Neuron (in vitro differentiated cells): Measurements from ENCODE around the gene ATP6V0A4.
"Not testable (repeated sequence)": the region's sequence is repeated elsewhere in the genome, so short reads cannot be mapped to it uniquely, and the experiment has no call there.

ENCODE experiments used
- H2AFZ ChIP-seq: one replicate; pipeline ENCODE4 v1.6.1; 2013; ENCODE audit warnings: low read depth, mild to moderate bottlenecking, inconsistent platforms, low read length, moderate library complexity
- H3K27me3 ChIP-seq: one replicate; pipeline ENCODE4 v1.6.1; 2013; ENCODE audit warnings: low read length; ENCODE audit not compliant: insufficient read depth
- H3K36me3 ChIP-seq: one replicate; pipeline ENCODE4 v1.6.1; 2013; ENCODE audit warnings: low read length; ENCODE audit not compliant: insufficient read depth
- H3K4me1 ChIP-seq: one replicate; pipeline ENCODE4 v1.6.1; 2013; ENCODE audit warnings: low read length; ENCODE audit not compliant: insufficient read depth
- H3K4me3 ChIP-seq: 2 replicates; pipeline ENCODE4 v1.5.1; 2013; ENCODE audit warnings: mild to moderate bottlenecking, low read length, moderate library complexity
- H3K9me3 ChIP-seq: one replicate; pipeline ENCODE4 v1.6.1; 2013; ENCODE audit warnings: low read length

Gene ATP6V0A4

GRCh38 chr7:138700857-138701536 lies 97.0 kb downstream of the ATP6V0A4 start, which contains the start of gene SVOPL:
SVOPL (minus strand) TSS chr7:138701362; CDS start chr7:138679045, 22,317 bp downstream.
- Histone ChIP-seq H3K4me3 (no peak within 1 kb of the TSS), H3K4me1 (no peaks in the 10 kb centered on the region), H2AFZ (no peak within 1 kb of the TSS), H3K36me3 (no peaks in the 10 kb centered on the region), H3K27me3 (no peaks in the 10 kb centered on the region), H3K9me3 (no peaks in the 10 kb centered on the region)

- H2AFZ ChIP-seq: no peak overlapping the region
- H3K27me3 ChIP-seq: no peaks in the 10 kb centered on the region
- H3K9me3 ChIP-seq: no peaks in the 10 kb centered on the region
- no peaks in the 10 kb centered on the region for H3K36me3 ChIP-seq
- no peak overlapping the region for H3K4me3 ChIP-seq
- H3K4me1 ChIP-seq: no peaks in the 10 kb centered on the region
These were observed 98.3 kb downstream of the ATP6V0A4 start for GRCh38 chr7:138699661-138700060.

DNA sequence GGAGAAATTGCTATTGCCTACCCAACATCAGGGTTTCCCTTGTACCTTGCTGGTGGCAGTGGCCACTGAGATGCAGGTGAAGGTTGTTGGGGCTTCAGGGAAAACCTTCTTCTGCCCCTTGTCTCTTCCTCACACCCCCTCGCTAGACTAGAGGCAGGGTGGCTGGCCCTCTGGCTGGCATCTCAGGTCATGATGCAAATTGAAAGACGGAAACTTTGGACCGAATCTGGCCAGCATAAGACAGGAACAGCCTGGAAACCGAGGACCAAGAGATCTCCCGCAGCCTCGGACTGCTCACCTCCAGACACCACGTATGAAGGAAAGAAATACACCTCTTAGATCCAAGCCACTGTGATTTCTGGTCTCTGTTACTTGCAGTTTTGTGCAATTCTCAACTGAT lies 99.7 kb downstream of the ATP6V0A4 start:
- no peaks in the 10 kb centered on the region for H3K27me3 ChIP-seq
- no peaks in the 10 kb centered on the region for H3K36me3 ChIP-seq
- H3K9me3 ChIP-seq: no peaks in the 10 kb centered on the region
- H3K4me3 ChIP-seq: no peak overlapping the region
- H2AFZ ChIP-seq: no peak overlapping the region
- H3K4me1 ChIP-seq: no peaks in the 10 kb centered on the region

DNA sequence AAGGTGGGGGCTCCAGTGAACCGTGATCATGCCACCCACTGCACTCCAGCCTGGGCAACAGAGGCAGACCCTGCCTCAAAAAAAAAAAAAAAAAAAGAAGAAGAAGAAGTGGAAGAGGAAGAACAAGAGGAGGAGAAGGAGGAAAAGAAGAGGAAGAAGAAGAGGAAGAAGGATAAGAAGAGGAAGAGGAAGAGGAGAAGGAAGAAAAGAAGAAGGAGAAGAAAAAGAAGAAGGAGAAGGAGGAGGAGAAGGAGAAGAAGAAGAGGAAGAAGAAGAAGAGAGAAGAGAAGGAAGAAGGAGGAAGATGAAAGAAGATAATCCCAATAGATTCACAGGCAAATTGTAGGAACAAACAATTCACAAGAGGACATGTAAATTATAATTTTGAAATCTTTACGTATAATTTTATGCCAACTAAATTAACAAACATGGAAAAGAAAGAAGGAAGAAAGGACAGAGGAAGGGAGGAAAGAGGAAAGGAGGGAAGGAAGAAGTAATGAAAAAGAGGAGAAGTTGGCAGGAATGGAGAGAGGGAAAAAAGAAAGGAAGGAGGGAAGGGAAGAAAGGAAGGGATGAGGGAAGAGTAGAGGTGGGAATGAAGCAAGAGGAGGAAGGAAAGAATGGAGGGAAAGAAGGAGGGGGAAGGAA lies 100.3 kb downstream of the ATP6V0A4 start:
- no peak overlapping the region for H3K4me3 ChIP-seq
- H3K27me3 ChIP-seq: no peaks in the 10 kb centered on the region
- H3K4me1 ChIP-seq: no peaks in the 10 kb centered on the region
- H3K9me3 ChIP-seq: no peaks in the 10 kb centered on the region
- no peaks in the 10 kb centered on the region for H3K36me3 ChIP-seq
- H2AFZ ChIP-seq: no peak overlapping the region

- not testable (repeated sequence) for H2AFZ ChIP-seq, H3K36me3 ChIP-seq, H3K4me1 ChIP-seq, H3K9me3 ChIP-seq, H3K27me3 ChIP-seq, H3K4me3 ChIP-seq
These were observed 102.2 kb downstream of the ATP6V0A4 start for GRCh38 chr7:138695776-138696175.

DNA sequence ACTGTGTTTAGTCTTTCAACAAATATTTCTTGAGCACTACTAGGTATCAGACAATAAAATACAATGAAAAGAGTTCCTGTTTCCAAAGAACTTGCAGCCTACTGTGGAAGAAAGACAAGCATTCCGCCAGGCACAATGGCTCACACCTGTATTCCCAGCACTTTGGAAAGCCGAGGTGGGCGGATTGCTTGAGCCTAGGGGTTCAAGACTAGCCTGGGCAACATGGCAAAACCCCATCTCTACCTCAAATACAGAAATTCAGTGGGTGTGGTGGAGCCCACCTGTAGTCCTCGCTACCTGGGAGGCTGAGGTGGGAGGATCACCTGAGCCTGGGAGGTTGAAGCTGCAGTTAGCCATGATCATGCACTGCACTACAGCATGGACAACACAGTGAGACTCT lies 102.9 kb downstream of the ATP6V0A4 start:
- H3K9me3 ChIP-seq: no peaks in the 10 kb centered on the region
- no peaks in the 10 kb centered on the region for H3K4me1 ChIP-seq
- no peaks in the 10 kb centered on the region for H3K27me3 ChIP-seq
- no peaks in the 10 kb centered on the region for H3K36me3 ChIP-seq
- H2AFZ ChIP-seq: no peak overlapping the region
- H3K4me3 ChIP-seq: no peak overlapping the region

DNA sequence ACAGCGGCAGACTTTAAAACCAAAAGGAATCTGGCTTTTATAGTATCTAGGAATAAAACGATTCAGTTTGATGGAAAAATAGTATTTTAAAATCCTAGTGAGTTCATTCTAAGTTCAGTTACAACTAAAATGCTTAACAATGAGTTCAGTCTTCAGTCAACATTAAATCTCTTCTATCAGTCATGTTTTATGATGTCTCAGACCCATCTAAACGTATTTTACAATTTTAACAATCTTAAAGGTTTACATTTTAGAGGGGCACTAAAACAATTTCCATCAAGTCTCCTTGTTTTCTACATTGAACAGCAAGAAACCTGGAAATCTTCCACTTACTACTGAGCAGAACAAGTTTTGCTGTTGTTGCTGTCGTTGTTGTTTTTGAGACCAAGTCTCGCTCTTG lies 106.8 kb downstream of the ATP6V0A4 start:
- Histone ChIP-seq H2AFZ (no peak overlapping the region), H3K36me3 (no peaks in the 10 kb centered on the region), H3K9me3 (no peaks in the 10 kb centered on the region), H3K4me3 (no peak overlapping the region), H3K4me1 (no peaks in the 10 kb centered on the region), H3K27me3 (no peaks in the 10 kb centered on the region)

DNA sequence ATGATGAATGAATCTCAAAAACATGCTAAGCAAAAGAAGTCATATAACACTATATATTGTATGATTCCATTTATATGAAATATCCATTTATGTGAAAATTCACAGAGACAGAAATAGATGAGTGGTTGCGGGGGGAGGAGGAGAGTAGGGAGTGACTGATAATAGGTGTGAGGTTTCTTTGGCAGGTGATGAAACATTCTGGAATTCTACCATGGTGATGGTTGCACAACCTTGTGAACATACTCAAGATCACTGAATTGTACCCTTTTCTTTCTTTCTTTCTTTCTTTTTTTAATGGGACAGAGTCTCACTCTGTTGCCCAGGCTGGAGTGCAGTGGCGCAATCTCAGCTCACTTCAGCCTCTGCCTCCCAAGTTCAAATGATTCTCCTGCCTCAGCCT lies 107.5 kb downstream of the ATP6V0A4 start:
- H3K4me3 ChIP-seq: no peak overlapping the region
- no peak overlapping the region for H2AFZ ChIP-seq
- no peaks in the 10 kb centered on the region for H3K9me3 ChIP-seq
- no peaks in the 10 kb centered on the region for H3K36me3 ChIP-seq
- H3K27me3 ChIP-seq: no peaks in the 10 kb centered on the region
- H3K4me1 ChIP-seq: no peaks in the 10 kb centered on the region

GRCh38 chr7:138688037-138688436 lies 110.0 kb downstream of the ATP6V0A4 start:
- not testable (repeated sequence) for H2AFZ ChIP-seq, H3K36me3 ChIP-seq, H3K4me1 ChIP-seq, H3K27me3 ChIP-seq, H3K9me3 ChIP-seq, H3K4me3 ChIP-seq

- H3K4me3 ChIP-seq: no peak overlapping the region
- H3K4me1 ChIP-seq: no peaks in the 10 kb centered on the region
- no peak overlapping the region for H2AFZ ChIP-seq
- no peaks in the 10 kb centered on the region for H3K36me3 ChIP-seq
- H3K27me3 ChIP-seq: no peaks in the 10 kb centered on the region
- no peaks in the 10 kb centered on the region for H3K9me3 ChIP-seq
These were observed 113.7 kb downstream of the ATP6V0A4 start for GRCh38 chr7:138684340-138684739.

GRCh38 chr7:138679793-138680192 lies 118.2 kb downstream of the ATP6V0A4 start:
- Histone ChIP-seq H3K36me3 (no peaks in the 10 kb centered on the region), H3K4me1 (no peaks in the 10 kb centered on the region), H3K4me3 (no peak overlapping the region), H3K27me3 (no peaks in the 10 kb centered on the region), H3K9me3 (no peaks in the 10 kb centered on the region), H2AFZ (no peak overlapping the region)

DNA sequence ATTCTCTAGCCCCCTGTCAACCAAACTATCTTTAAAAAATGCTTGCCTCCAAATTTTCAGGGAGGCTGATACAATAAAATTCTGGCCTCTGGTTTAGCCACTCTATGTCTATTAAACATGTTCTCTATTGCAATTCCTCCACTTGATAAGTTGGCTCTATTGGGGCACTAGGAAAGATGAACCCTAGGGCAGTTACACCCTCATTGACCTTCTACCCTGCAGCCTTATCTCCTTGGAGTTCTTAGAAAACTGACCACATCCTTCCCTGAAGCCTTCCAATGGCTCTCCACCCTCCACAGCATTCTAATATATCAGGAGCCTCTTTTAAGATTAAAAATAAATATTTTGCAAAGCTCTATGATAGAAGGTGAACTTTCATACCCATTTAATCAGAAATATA lies 127.4 kb downstream of the ATP6V0A4 start:
- no peaks in the 10 kb centered on the region for H3K4me1 ChIP-seq

GRCh38 chr7:138669364-138669763 lies 128.6 kb downstream of the ATP6V0A4 start:
- Histone ChIP-seq H3K9me3 (no peaks in the 10 kb centered on the region), H3K36me3 (no peaks in the 10 kb centered on the region), H2AFZ (no peak overlapping the region), H3K4me1 (no peaks in the 10 kb centered on the region), H3K27me3 (no peaks in the 10 kb centered on the region), H3K4me3 (no peak overlapping the region)

More for the DNA sequence above, 127.4 kb downstream of the ATP6V0A4 start:
- Histone ChIP-seq H3K36me3 (no peaks in the 10 kb centered on the region), H3K4me3 (no peak overlapping the region), H3K9me3 (no peaks in the 10 kb centered on the region), H2AFZ (no peak overlapping the region), H3K27me3 (no peaks in the 10 kb centered on the region)

DNA sequence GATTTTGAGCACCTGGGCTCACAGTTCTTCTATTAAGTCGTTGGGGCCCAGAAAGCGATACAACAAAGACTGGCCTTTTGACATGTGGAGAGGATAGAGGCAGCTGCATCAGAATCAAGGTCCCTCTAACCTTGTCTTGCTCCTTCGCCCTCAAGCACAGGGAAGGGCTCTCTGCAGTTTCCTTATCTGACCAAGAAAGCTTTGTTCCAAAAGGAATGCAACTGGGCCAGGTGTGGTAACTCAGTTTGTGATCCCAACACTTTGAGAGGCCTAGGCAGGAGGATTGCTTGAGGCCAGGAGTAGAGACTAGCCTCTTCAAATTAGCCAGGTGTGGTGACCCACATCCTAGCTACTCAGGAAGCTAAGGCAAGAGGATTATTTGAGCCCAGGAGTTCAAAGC lies 129.1 kb downstream of the ATP6V0A4 start:
- Histone ChIP-seq H3K4me1 (no peaks in the 10 kb centered on the region), H2AFZ (no peak overlapping the region), H3K4me3 (no peak overlapping the region), H3K27me3 (no peaks in the 10 kb centered on the region), H3K36me3 (no peaks in the 10 kb centered on the region), H3K9me3 (no peaks in the 10 kb centered on the region)
